ENCODE data around the gene TCERG1L. TPM values are rescaled to one million over a fixed set of nuclear protein-coding genes. Genes with fewer than 3 reads are reported as not detected.

Gene TCERG1L
- total RNA-seq, 2 experiments from 2014 or later: not detected

DNA sequence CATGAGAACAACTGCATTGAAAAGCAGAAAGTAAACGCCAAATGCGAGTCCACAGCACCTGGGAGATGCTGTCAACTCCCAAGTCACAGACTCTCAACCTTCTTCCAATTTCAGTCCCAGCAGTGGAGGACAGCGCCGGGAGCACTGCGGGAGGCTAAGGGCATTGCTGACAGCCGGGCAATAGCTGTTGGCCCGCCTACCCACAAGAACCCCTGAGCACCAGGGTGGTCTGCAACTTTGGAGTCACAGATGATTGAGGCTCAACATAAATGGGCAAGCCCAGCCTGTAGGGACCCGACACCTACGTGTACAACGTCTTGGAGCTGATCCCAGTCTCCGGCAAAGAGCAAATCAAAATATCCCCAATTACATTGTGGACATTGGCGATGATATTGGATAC lies 262.9 kb downstream of the TCERG1L start:
- intact Hi-C loops (cut with micrococcal nuclease): no loop called here
- ChIA-PET CTCF (no interaction called here), POLR2A (no interaction called here)
- Mint-ChIP-seq H3K27ac (no peak overlapping the region), H3K4me3 (no peak overlapping the region), H3K9me3 (peaks cover 3% of the 10 kb centered on the region), H3K4me1 (ENCODE audit: low read depth) (no peaks in the 10 kb centered on the region), H3K36me3 (ENCODE audit: low read depth) (no peaks in the 10 kb centered on the region), H3K27me3 (no peaks in the 10 kb centered on the region)
- TF ChIP-seq CTCF (IDR thresholded peaks at IDR 0.05): no peak
- DNase-seq: no peak
- no peak for ATAC-seq

DNA sequence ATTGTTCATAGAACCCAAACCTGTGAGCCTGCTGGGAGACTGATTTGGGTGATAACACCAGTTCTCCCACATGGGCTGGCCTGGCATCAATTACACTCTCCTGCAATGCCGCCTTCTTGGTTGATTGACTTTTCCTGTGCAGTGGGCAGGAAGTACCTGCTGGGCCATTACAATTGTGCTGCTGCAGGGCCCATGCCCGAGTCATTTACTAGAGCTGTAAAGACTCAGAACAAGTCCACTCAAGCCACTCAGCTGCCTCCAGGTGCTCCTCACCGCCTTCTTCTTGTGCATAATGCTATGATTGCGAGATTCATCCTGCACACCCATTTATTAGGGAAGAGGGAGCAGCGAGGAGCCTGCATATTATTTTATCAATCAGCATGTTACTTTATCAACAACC lies 264.0 kb downstream of the TCERG1L start:
- ChIA-PET CTCF (no interaction called here), POLR2A (no interaction called here)
- TF ChIP-seq CTCF (IDR thresholded peaks at IDR 0.05): no peak
- Mint-ChIP-seq H3K4me3 (no peak overlapping the region), H3K36me3 (ENCODE audit: low read depth) (no peaks in the 10 kb centered on the region), H3K4me1 (ENCODE audit: low read depth) (no peaks in the 10 kb centered on the region), H3K9me3 (peaks cover 3% of the 10 kb centered on the region), H3K27me3 (no peaks in the 10 kb centered on the region), H3K27ac (no peak overlapping the region)
- DNase-seq (no peak), ATAC-seq (no peak)
- intact Hi-C loops (cut with micrococcal nuclease): no loop called here

DNA sequence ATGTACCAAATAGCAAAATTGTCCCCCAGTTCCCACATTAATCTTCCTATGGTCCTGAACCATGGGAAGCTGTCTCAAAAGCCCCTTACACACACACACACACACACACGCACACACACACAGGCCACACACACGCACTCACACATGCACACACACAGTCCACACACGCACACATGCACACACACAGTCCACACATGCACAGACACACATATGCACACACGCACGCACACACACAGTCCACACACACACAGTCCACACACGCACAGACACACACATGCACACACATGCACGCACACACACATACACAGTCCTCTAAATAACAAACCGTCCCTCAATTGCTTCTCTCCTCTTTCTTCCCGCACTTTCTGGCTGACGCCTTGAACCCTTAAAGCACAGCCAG lies 265.3 kb downstream of the TCERG1L start:
- intact Hi-C loops (cut with micrococcal nuclease): no loop called here
- no peak overlapping the region for H3K27ac Mint-ChIP-seq
- no peak for DNase-seq
- H3K27me3 Mint-ChIP-seq: no peaks in the 10 kb centered on the region
- no peak for TF ChIP-seq CTCF (IDR thresholded peaks at IDR 0.05)
- H3K4me1 Mint-ChIP-seq (ENCODE audit: low read depth): no peaks in the 10 kb centered on the region
- CTCF ChIA-PET: no interaction called here
- H3K36me3 Mint-ChIP-seq (ENCODE audit: low read depth): no peaks in the 10 kb centered on the region
- no peak overlapping the region for H3K4me3 Mint-ChIP-seq
- H3K9me3 Mint-ChIP-seq: peaks cover 3% of the 10 kb centered on the region
- ATAC-seq: no peak
- POLR2A ChIA-PET: no interaction called here

DNA sequence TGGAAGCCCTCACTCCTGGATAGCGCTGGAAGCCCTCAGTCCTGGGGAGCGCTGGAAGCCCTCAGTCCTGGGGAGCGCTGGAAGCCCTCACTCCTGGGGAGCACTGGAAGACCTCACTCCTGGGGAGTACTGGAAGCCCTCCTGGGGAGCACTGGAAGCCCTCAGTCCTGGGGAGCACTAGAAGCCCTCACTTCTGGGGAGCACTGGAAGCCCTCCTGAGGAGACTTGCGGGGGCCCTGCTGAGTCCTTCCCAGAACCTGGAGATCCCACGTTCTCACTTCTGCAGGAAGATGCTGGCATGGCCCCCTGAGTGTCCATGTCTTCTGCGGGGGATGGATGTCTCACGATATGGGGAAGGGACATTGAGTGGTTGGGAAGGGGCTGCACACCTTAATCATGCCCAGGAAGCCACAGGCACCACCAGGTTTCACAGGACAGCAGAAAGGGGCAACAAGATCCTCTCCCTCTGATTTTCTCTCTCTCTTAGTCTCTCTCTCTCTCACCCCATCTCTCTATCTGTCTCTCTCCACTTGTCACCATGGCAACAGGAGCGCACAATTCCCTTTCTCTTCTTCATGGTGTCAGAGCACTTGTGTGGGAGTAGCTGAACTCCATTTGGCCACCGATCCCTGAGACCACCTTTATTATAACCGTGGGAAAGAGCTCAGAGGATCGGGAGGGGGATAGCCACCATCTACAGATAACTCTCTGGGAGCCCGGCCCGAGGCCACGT lies 267.0 kb downstream of the TCERG1L start:
- H3K9me3 Mint-ChIP-seq: no peaks in the 10 kb centered on the region
- no peak for TF ChIP-seq CTCF (IDR thresholded peaks at IDR 0.05)
- DNase-seq (no peak), ATAC-seq (no peak)
- ChIA-PET POLR2A (interaction anchor here (0.6 kb wide), 1 partner anchor 26 kb away, joined by 4 read pairs; no protein-coding TSS in a partner anchor), CTCF (no interaction called here)
- intact Hi-C loops (cut with micrococcal nuclease): no loop called here
- no peaks in the 10 kb centered on the region for H3K4me1 Mint-ChIP-seq (ENCODE audit: low read depth)
- no peak overlapping the region for H3K27ac Mint-ChIP-seq
- H3K4me3 Mint-ChIP-seq: no peak overlapping the region
- H3K27me3 Mint-ChIP-seq: no peaks in the 10 kb centered on the region
- no peaks in the 10 kb centered on the region for H3K36me3 Mint-ChIP-seq (ENCODE audit: low read depth)

DNA sequence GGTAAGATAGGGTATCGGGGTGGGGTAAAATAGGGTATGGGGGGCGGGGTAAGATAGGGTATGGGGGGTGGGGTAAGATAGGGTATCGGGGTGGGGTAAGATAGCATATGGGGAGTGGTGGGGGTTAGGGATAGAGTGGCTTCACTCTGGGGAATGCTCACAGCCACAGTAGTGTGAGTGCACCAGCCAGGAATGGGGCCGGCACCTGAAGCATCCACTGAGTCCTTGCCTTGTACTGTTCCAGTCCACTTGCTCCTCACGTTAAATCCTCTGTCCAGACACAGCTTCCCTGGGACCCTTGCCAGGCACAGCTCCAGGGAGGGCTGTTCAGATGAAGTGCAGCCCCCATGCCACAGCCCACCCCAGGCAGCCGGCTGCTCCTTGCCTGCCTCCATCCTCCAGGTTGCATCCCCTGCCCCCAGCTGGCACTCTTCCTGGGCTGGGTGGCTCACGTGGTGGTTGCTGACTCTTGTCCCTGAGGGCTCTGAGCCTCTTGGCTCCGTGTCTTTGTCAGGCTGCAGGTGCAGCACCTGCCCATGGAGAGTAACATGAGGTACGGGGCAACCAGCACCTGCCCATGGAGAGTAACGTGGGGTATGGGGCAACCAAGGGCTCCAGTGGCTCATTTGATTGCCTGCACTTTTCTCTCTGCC lies 268.4 kb downstream of the TCERG1L start:
- TF ChIP-seq CTCF (IDR thresholded peaks at IDR 0.05): no peak
- ChIA-PET POLR2A (no interaction called here), CTCF (no interaction called here)
- Mint-ChIP-seq H3K4me3 (no peak overlapping the region), H3K27ac (no peak overlapping the region), H3K4me1 (ENCODE audit: low read depth) (no peaks in the 10 kb centered on the region), H3K9me3 (no peaks in the 10 kb centered on the region), H3K36me3 (ENCODE audit: low read depth) (no peaks in the 10 kb centered on the region), H3K27me3 (no peaks in the 10 kb centered on the region)
- no peak for DNase-seq
- ATAC-seq: no peak
- intact Hi-C loops (cut with micrococcal nuclease): no loop called here
